ENCODE measurements around the gene MAL. TPM values are rescaled to one million over a fixed set of nuclear protein-coding genes. Genes with fewer than 3 reads are reported as not detected.

Gene MAL
- total RNA-seq, 4 donors from 2014 or later: 1.2 TPM; not detected in 3

GRCh38 chr2:95050385-95051300, 25.1 kb downstream of the MAL start:
- H3K27ac ChIP-seq: no peak overlapping the region
- no peaks in the 10 kb centered on the region for H3K4me1 ChIP-seq
- H3K36me3 ChIP-seq: no peaks in the 10 kb centered on the region
- H3K4me3 ChIP-seq: no peak overlapping the region
- no peaks in the 10 kb centered on the region for H3K27me3 ChIP-seq
- peak in 1 of 3 donors; percentile 16 for DNase-seq
- TF ChIP-seq CTCF (IDR thresholded peaks at IDR 0.05) (no peak), POLR2A (IDR thresholded peaks at IDR 0.05) (no peak)
- no peaks in the 10 kb centered on the region for H3K9me3 ChIP-seq

DNA sequence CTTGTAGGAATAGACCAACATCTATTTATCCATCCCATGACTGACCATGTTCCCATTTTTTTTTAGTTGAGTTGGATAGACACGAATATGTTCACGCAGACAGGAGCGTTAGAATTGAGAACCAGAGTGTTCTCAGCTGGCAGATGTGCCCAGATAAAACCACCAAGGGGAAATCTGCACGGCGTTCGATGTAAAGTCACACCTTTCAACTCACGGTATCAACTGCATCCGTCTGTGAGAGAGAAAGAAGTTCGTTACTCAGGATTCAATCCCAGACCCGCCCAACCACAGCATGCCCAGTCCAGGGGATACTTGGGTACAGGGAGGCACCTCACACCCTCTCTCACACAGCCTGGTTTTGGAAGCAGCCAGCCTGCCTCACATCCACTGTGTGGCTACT, 26.1 kb downstream of the MAL start:
- Histone ChIP-seq H3K4me1 (no peaks in the 10 kb centered on the region), H3K27me3 (no peaks in the 10 kb centered on the region), H3K36me3 (no peaks in the 10 kb centered on the region), H3K9me3 (no peaks in the 10 kb centered on the region), H3K4me3 (no peak overlapping the region), H3K27ac (no peak overlapping the region)
- TF ChIP-seq POLR2A (IDR thresholded peaks at IDR 0.05): no peak
- TF ChIP-seq CTCF (IDR thresholded peaks at IDR 0.05): no peak
- DNase-seq: no peak

DNA sequence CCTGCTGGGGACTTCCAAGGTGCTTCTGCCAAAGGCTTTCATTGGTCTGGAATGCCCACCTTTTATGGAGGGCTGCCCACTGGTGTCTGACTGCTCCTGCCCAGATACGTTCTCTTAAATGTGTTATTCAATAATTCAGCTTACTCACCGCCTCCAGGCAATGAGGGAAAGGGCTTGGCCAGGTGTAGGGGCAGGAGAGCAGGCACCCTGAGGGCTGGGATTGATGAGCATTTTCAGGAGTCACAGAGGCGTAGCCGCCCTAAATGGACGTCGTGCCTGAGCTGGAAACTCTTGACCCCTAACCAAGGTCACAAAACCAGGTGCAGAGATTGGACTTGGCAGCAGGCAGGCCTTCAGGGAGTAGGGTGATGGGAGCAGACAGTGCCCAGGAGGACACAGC, 26.8 kb downstream of the MAL start:
- DNase-seq: peak in 1 of 3 donors; percentile 16
- no peaks in the 10 kb centered on the region for H3K27me3 ChIP-seq
- H3K27ac ChIP-seq: no peak overlapping the region
- no peak for TF ChIP-seq POLR2A (IDR thresholded peaks at IDR 0.05)
- no peak for TF ChIP-seq CTCF (IDR thresholded peaks at IDR 0.05)
- H3K4me3 ChIP-seq: no peak overlapping the region
- H3K36me3 ChIP-seq: no peaks in the 10 kb centered on the region
- H3K4me1 ChIP-seq: no peaks in the 10 kb centered on the region
- H3K9me3 ChIP-seq: no peaks in the 10 kb centered on the region

GRCh38 chr2:95052804-95053479, 27.4 kb downstream of the MAL start:
- Histone ChIP-seq H3K9me3 (no peaks in the 10 kb centered on the region), H3K27ac (no peak overlapping the region), H3K27me3 (no peaks in the 10 kb centered on the region), H3K4me1 (no peaks in the 10 kb centered on the region), H3K4me3 (no peak overlapping the region), H3K36me3 (no peaks in the 10 kb centered on the region)
- DNase-seq: no peak
- TF ChIP-seq POLR2A (IDR thresholded peaks at IDR 0.05): no peak
- TF ChIP-seq CTCF (IDR thresholded peaks at IDR 0.05): no peak

DNA sequence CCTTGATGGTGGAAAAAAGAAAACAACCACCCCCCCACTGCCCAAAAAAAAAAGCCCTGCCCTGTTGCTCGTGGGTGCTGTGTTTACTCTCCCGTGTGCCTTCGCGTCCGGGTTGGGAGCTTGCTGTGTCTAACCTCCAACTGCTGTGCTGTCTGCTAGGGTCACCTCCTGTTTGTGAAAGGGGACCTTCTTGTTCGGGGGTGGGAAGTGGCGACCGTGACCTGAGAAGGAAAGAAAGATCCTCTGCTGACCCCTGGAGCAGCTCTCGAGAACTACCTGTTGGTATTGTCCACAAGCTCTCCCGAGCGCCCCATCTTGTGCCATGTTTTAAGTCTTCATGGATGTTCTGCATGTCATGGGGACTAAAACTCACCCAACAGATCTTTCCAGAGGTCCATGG, 28.0 kb downstream of the MAL start:
- no peak for DNase-seq
- H3K27ac ChIP-seq: no peak overlapping the region
- TF ChIP-seq CTCF (IDR thresholded peaks at IDR 0.05) (no peak), POLR2A (IDR thresholded peaks at IDR 0.05) (no peak)
- no peaks in the 10 kb centered on the region for H3K27me3 ChIP-seq
- no peaks in the 10 kb centered on the region for H3K36me3 ChIP-seq
- H3K4me1 ChIP-seq: no peaks in the 10 kb centered on the region
- no peak overlapping the region for H3K4me3 ChIP-seq
- no peaks in the 10 kb centered on the region for H3K9me3 ChIP-seq

Measured in Peyer's patch (tissue), 4 donors.